IMR-90 (cell line): ENCODE measurements around the gene FOXK1. TPM values are rescaled to one million over a fixed set of nuclear protein-coding genes. Genes with fewer than 3 reads are reported as not detected.

Experiments
- ATAC-seq: fragments of 200-7000 bp; cut with Tn5 transposase; 2 replicates; pipeline ENCODE4 v1.9.1; 2020; ENCODE audit warnings: low read depth, mild to moderate bottlenecking, moderate library complexity
- BruUV-seq: library from RNA; stranded (reverse); fragments of 400-500 nt; replicated peaks from 2 replicates; lab custom pipeline; 2021; lab: Mats Ljungman, UMichigan
- CTCF ChIA-PET: fragments of 300-600 bp; formaldehyde crosslinking; extraction: SDS; loops from one replicate; lab custom pipeline; 2021; ENCODE audit warnings: antibody characterized with exemption; lab: Yijun Ruan, JAX
- POLR2A ChIA-PET: fragments of 300-600 bp; sonication (Branson Sonifier 250); formaldehyde crosslinking; loops from one replicate; lab custom pipeline; 2022; ENCODE audit warnings: antibody characterized with exemption; ENCODE audit not compliant: unreplicated experiment; lab: Charles Lee
- DNase-seq: peaks from one replicate; pipeline ENCODE4 v3.0.0; 2013
- H2AFZ ChIP-seq: replicated peaks from 2 replicates; pipeline ENCODE3; 2013; ENCODE audit warnings: low read length, mild to moderate bottlenecking; ENCODE audit not compliant: poor library complexity
- H2AK5ac ChIP-seq: 2 replicates; pipeline ENCODE4 v1.6.1; 2013; ENCODE audit warnings: low read depth, low read length, inconsistent platforms
- H2AK9ac ChIP-seq: replicated peaks from 2 replicates; pipeline ENCODE3; 2013; ENCODE audit warnings: mild to moderate bottlenecking, low read depth, low read length, moderate library complexity; ENCODE audit not compliant: poor library complexity
- H2BK120ac ChIP-seq: 2 replicates; pipeline ENCODE4 v1.6.1; 2013; ENCODE audit warnings: low read depth, low read length, inconsistent platforms
- H2BK15ac ChIP-seq: 3 replicates; pipeline ENCODE4 v1.6.1; 2013; ENCODE audit warnings: low read depth, low read length, inconsistent platforms
- H2BK20ac ChIP-seq: 2 replicates; pipeline ENCODE4 v1.6.1; 2013; ENCODE audit warnings: low read depth, mild to moderate bottlenecking, inconsistent platforms, low read length, moderate library complexity
- H2BK5ac ChIP-seq: 2 replicates; pipeline ENCODE4 v1.6.1; 2013; ENCODE audit warnings: mild to moderate bottlenecking, low read depth, low read length, inconsistent platforms; ENCODE audit not compliant: poor library complexity, severe bottlenecking
- H3K14ac ChIP-seq: replicated peaks from 2 replicates; pipeline ENCODE4 v1.6.1; 2013; ENCODE audit warnings: low read depth, low read length, inconsistent platforms
- H3K18ac ChIP-seq: 2 replicates; pipeline ENCODE4 v1.6.1; 2013; ENCODE audit warnings: low read depth, low read length, control low read depth
- H3K23ac ChIP-seq: 2 replicates; pipeline ENCODE4 v1.6.1; 2013; ENCODE audit warnings: low read depth, low read length, inconsistent platforms
- H3K27ac ChIP-seq: 2 replicates; pipeline ENCODE4 v1.5.1; 2013; ENCODE audit warnings: mild to moderate bottlenecking, control low read depth, low read length; ENCODE audit not compliant: insufficient read depth
- H3K27me3 ChIP-seq: 2 replicates; pipeline ENCODE4 v1.6.1; 2013; ENCODE audit warnings: low read length; ENCODE audit not compliant: control insufficient read depth, insufficient read depth
- H3K36me3 ChIP-seq: 2 replicates; pipeline ENCODE4 v1.6.1; 2013; ENCODE audit warnings: low read length, mixed read lengths; ENCODE audit not compliant: control insufficient read depth, insufficient read depth
- H3K4ac ChIP-seq: 2 replicates; pipeline ENCODE4 v1.6.1; 2013; ENCODE audit warnings: low read depth, low read length, inconsistent platforms
- H3K4me1 ChIP-seq: 2 replicates; pipeline ENCODE4 v1.6.1; 2013; ENCODE audit warnings: low read length, mixed read lengths; ENCODE audit not compliant: control insufficient read depth, insufficient read depth
- H3K4me2 ChIP-seq: 2 replicates; pipeline ENCODE4 v1.6.1; 2013; ENCODE audit warnings: low read depth, mild to moderate bottlenecking, control low read depth, low read length, moderate library complexity
- H3K4me3 ChIP-seq: 2 replicates; pipeline ENCODE4 v1.5.1; 2013; ENCODE audit warnings: low read depth, mild to moderate bottlenecking, control low read depth, low read length, moderate library complexity; ENCODE audit not compliant: insufficient read depth
- H3K56ac ChIP-seq: 2 replicates; pipeline ENCODE4 v1.6.1; 2013; ENCODE audit warnings: low read length, inconsistent platforms; ENCODE audit not compliant: insufficient read depth; ENCODE audit errors: extremely low read depth
- H3K79me1 ChIP-seq, 2 experiments: 2 replicates each; pipeline ENCODE4 v1.6.1; 2013; ENCODE audit warnings: low read length in 2 of 2, inconsistent platforms in 1 of 2, low read depth in 1 of 2
- H3K9ac ChIP-seq: 2 replicates; pipeline ENCODE4 v1.6.1; 2013; ENCODE audit warnings: low read depth, low read length, control low read depth
- H3K9me1 ChIP-seq: 2 replicates; pipeline ENCODE4 v1.6.1; 2013; ENCODE audit warnings: low read length, inconsistent platforms; ENCODE audit not compliant: insufficient read depth
- H3K9me3 ChIP-seq: 2 replicates; pipeline ENCODE4 v1.6.1; 2013; ENCODE audit warnings: low read length; ENCODE audit not compliant: control insufficient read depth, insufficient read depth
- H4K20me1 ChIP-seq: 2 replicates; pipeline ENCODE4 v1.6.1; 2013; ENCODE audit warnings: low read length, inconsistent platforms; ENCODE audit not compliant: insufficient read depth
- H4K5ac ChIP-seq: 2 replicates; pipeline ENCODE4 v1.6.1; 2013; ENCODE audit warnings: mild to moderate bottlenecking, low read depth, low read length, control low read depth
- H4K8ac ChIP-seq, 2 experiments: 2 replicates each; pipeline ENCODE4 v1.6.1; 2013; ENCODE audit warnings: low read depth in 2 of 2, low read length in 2 of 2, control low read depth in 1 of 2, inconsistent platforms in 1 of 2
- H4K91ac ChIP-seq: 2 replicates; pipeline ENCODE4 v1.6.1; 2013; ENCODE audit warnings: low read depth, low read length, inconsistent platforms; ENCODE audit not compliant: insufficient read depth
- BHLHE40 ChIP-seq: fragments of 150-350 bp; IDR thresholded peaks from 2 replicates; pipeline ENCODE4 v1.6.1; 2016; ENCODE audit warnings: mild to moderate bottlenecking, low read depth, low read length
- CTCF ChIP-seq: conservative IDR thresholded peaks from 2 replicates; pipeline ENCODE4 v1.5.1; 2012; ENCODE audit warnings: mild to moderate bottlenecking, low read depth, low read length, improper control_type of control experiment
- ELK1 ChIP-seq: fragments of 150-350 bp; IDR thresholded peaks from 2 replicates; pipeline ENCODE4 v1.6.1; 2016; ENCODE audit warnings: low read depth, mild to moderate bottlenecking, low read length, moderate library complexity, borderline replicate concordance
- FOS ChIP-seq: fragments of 150-350 bp; IDR thresholded peaks from 2 replicates; pipeline ENCODE4 v1.6.1; 2016; ENCODE audit warnings: low read depth, low read length
- RAD21 ChIP-seq: IDR thresholded peaks from 2 replicates; pipeline ENCODE4 v1.6.1; 2012; ENCODE audit warnings: low read length, improper control_type of control experiment
- WGBS, 2 experiments: methylation state at CpG; one replicate each; pipeline versions ENCODE4 v1.1.5 to v1.1.7; 2013; ENCODE audit warnings: missing lambda C conversion rate in 2 of 2; ENCODE audit not compliant: insufficient read length in 1 of 2; ENCODE audit errors: extremely low coverage in 2 of 2; 5-methylcytosine and 5-hydroxymethylcytosine counted together
- dilution Hi-C: fragments of 300-500 bp; cut with HindIII; formaldehyde crosslinking; loops from one replicate; pipeline ENCODE4 v1.14.3; 2018; ENCODE audit warnings: low sequenced_read_pairs; ENCODE audit not compliant: unreplicated experiment
- in situ Hi-C: fragments of 300-500 bp; cut with MboI; formaldehyde crosslinking; loops from 3 replicates; pipeline ENCODE4 v1.14.3; 2019; ENCODE audit warnings: low sequenced_read_pairs, inconsistent platforms, mixed read lengths
- intact Hi-C: fragments of 100-400 bp; cut with micrococcal nuclease; formaldehyde crosslinking; loops from 2 replicates; pipeline ENCODE4 v1.10.0; 2022
- polyA plus RNA-seq, 3 experiments: library from polyadenylated mRNA; depleted of rRNA; stranded (reverse); fragments of >200 nt; gene quantifications; 2 replicates each; pipeline ENCODE4 v1.2.3, GENCODE V29; 2012; ENCODE audit warnings: low replicate concordance in 1 of 3
- total RNA-seq: library from RNA; depleted of rRNA; stranded (reverse); fragments of >200 nt; gene quantifications from 2 replicates; pipeline ENCODE4 v1.2.3, GENCODE V29; 2012
- TF ChIP-seq, protein P1 (sequence below): fragments of 150-350 bp; IDR thresholded peaks from 2 replicates; pipeline ENCODE4 v1.6.1; 2017; ENCODE audit warnings: mild to moderate bottlenecking, antibody characterized with exemption, low read length, low read depth

The FOXK1 gene
- total and polyA plus RNA-seq, 2 of the 4 experiments (the other 2 are of a cell fraction), result 4.3 to 8.8 TPM

DNA sequence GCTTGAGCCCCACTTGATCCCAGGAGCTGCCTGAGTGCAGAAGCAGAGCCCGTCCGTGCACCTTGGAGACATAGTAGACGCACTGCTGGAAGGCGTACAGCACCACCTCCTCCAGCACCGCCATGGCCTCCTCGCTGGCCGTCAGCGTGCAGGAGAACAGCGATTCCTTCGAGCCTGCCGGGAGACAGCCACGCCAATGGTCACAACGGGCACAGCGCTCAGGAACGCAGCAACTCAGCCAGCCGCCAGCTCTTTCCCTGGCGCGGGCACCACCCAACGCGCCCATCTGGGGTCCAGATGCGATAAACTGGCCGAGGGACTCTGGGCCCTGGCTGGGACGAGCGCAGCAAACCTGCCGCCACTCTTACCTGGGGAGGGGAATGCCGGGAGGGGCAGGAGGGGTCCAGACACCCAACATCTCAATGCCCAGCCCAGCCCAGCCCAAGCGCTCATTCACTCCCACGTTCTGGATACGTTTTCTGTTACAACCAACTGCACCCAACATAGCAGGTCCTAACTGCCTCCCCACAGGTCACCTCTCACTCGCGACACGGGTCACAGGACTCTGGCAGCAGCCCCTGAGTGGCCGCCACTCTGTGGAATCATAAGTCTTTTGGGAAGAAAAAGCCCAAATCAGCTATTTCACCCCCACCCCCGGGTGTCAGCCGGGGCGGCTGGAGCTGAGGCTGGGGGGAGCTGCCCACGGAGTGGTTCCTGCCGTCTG, 135.2 kb downstream of the FOXK1 start:
- Histone ChIP-seq H2AK5ac (no peak overlapping the region), H3K56ac (no peak overlapping the region), H4K20me1 (no peaks in the 10 kb centered on the region), H2AK9ac (no peak overlapping the region), H3K14ac (no peak overlapping the region), H3K4ac (no peak overlapping the region), H3K4me1 (no peaks in the 10 kb centered on the region), H3K9ac (no peak overlapping the region), H3K23ac (no peak overlapping the region), H3K9me1 (no peaks in the 10 kb centered on the region; the same call in 1 of the 2 replicates), H4K5ac (no peak overlapping the region), H4K91ac (no peak overlapping the region), H2BK15ac (no peak overlapping the region), H2BK20ac (no peak overlapping the region), H3K4me3 (no peak overlapping the region), H2BK5ac (no peak overlapping the region), H3K36me3 (no peaks in the 10 kb centered on the region), H3K4me2 (no peak overlapping the region), H3K79me1 (no peaks in the 10 kb centered on the region), H2BK120ac (no peak overlapping the region), H3K18ac (no peak overlapping the region), H2AFZ (no peak overlapping the region), H3K27me3 (no peaks in the 10 kb centered on the region; the same call in 1 of the 2 replicates), H3K27ac (no peak overlapping the region), H4K8ac (no peak overlapping the region), H3K9me3 (peaks cover 6% of the 10 kb centered on the region)
- POLR2A ChIA-PET, result no interaction called here
- WGBS, 2 experiments, result 91% methylated on average over 17 of the region's 38 CpGs; no CpG with 5 or more reads in 1 of the 2 experiments
- in situ Hi-C loops (no loop called here), intact Hi-C loops (no loop called here), dilution Hi-C loops (no loop called here)
- CTCF ChIA-PET, result no interaction called here
- DNase-seq, result no peak
- BruUV-seq, result no TSS peak
- TF ChIP-seq BHLHE40 (no peak), CTCF (no peak), FOS (no peak), RAD21 (no peak), ELK1 (no peak)
- TF ChIP-seq, protein P1, sequence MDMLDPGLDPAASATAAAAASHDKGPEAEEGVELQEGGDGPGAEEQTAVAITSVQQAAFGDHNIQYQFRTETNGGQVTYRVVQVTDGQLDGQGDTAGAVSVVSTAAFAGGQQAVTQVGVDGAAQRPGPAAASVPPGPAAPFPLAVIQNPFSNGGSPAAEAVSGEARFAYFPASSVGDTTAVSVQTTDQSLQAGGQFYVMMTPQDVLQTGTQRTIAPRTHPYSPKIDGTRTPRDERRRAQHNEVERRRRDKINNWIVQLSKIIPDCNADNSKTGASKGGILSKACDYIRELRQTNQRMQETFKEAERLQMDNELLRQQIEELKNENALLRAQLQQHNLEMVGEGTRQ, result no peak
- no peak for ATAC-seq
